MM.1S (cell line): Measurements from ENCODE around the gene BAG1.

Experiments used
- CTCF ChIP-seq: fragments of 300-600 bp; sonication (generic); IDR thresholded peaks from 2 replicates; pipeline ENCODE4 v1.5.1; 2016; ENCODE audit warnings: antibody characterized with exemption, low read length, mixed read lengths
- EZH2 ChIP-seq: fragments of 300-600 bp; sonication (generic); optimal IDR thresholded peaks from 2 replicates; pipeline ENCODE3; 2017; ENCODE audit warnings: low read depth, mild to moderate bottlenecking, antibody characterized with exemption, low read length, mixed read lengths
- EZH2phosphoT487 ChIP-seq: fragments of 300-600 bp; sonication (generic); IDR thresholded peaks from 2 replicates; pipeline ENCODE4 v1.6.1; 2018; ENCODE audit warnings: antibody characterized with exemption, low read length

- TF ChIP-seq CTCF: no peak
- no peak for TF ChIP-seq EZH2
- TF ChIP-seq EZH2phosphoT487: no peak
Observed at GRCh38 chr9:33265211-33265865, 830 bp upstream of the BAG1 start.
